ENCODE results near the gene OPTC.
A peak's percentile ranks its signal among the peaks of the same experiment; 100 is the strongest.

OPTC gene

DNA sequence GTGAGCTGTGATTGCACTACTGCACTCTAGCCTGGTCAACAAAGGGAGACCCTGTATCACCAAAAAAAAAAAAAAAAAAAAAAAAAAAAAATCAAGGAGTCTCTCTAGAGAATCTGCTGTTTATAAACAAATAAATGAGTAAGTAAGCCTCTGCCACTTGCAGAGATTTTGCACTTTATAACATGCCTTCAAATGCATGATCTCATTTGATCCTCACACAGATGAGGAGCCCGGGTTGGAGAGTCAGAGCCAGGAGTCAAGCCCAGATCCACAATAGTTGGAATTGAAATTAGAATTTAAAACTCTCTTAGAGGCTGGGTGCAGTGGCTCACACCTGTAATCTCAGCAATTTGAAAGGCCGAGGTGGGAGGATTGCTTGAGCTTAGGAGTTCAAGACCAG, 14.3 kb upstream of the OPTC start:
- Histone ChIP-seq H4K20me1 (ENCODE audit: low read depth, low read length) (no peaks in the 10 kb centered on the region), H3K27ac (ENCODE audit: low read depth, low read length) (no peak overlapping the region), H3K79me2 (ENCODE audit: insufficient read depth, low read length) (no peaks in the 10 kb centered on the region), H3K36me3 (ENCODE audit: low read length) (no peaks in the 10 kb centered on the region), H3K27me3 (ENCODE audit: low read length) (no peaks in the 10 kb centered on the region), H3K4me3 (ENCODE audit: insufficient read depth, low read length, poor library complexity, severe bottlenecking) (no peak overlapping the region), H2AFZ (ENCODE audit: low read depth, low read length, severe bottlenecking) (no peak overlapping the region), H3K9me3 (ENCODE audit: insufficient read depth, low read length) (no peaks in the 10 kb centered on the region), H3K9ac (ENCODE audit: low read length) (no peak overlapping the region), H3F3A (ENCODE audit: insufficient read depth) (peaks cover 4% of the 10 kb centered on the region; the same call in 1 of the 2 replicates), H3K4me2 (ENCODE audit: low read depth, low read length, poor library complexity, severe bottlenecking) (no peak overlapping the region), H3K9me2 (replicated peaks; ENCODE audit: insufficient read depth, low read length) (no peaks in the 10 kb centered on the region)
- no peak for TF ChIP-seq EZH2phosphoT487 (conservative IDR thresholded peaks at IDR 0.05; ENCODE audit: low read length)
- TF ChIP-seq, protein P1, sequence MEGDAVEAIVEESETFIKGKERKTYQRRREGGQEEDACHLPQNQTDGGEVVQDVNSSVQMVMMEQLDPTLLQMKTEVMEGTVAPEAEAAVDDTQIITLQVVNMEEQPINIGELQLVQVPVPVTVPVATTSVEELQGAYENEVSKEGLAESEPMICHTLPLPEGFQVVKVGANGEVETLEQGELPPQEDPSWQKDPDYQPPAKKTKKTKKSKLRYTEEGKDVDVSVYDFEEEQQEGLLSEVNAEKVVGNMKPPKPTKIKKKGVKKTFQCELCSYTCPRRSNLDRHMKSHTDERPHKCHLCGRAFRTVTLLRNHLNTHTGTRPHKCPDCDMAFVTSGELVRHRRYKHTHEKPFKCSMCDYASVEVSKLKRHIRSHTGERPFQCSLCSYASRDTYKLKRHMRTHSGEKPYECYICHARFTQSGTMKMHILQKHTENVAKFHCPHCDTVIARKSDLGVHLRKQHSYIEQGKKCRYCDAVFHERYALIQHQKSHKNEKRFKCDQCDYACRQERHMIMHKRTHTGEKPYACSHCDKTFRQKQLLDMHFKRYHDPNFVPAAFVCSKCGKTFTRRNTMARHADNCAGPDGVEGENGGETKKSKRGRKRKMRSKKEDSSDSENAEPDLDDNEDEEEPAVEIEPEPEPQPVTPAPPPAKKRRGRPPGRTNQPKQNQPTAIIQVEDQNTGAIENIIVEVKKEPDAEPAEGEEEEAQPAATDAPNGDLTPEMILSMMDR (IDR thresholded peaks at IDR 0.05; ENCODE audit: insufficient read depth, low read length, poor library complexity, severe bottlenecking) = no peak

DNA sequence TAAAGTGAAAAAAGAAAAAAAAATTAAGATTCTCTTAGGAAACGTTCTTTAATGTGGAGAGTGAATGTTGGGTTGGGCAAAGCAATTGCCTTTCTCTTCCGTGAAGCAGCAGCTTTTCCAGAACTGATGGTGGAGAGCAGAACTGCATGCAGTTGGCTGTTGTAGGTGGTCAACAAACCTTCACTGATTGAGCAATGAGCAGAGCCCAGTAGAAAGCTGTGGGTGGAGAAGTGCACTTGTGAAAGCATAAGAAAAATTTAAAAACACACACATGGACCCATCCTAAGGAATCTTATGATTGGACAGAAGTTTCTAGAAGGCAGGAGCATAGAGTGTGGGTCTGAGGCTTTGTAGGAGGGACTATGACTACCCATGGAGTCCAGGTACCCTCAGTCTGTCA, 13.9 kb upstream of the OPTC start:
- Histone ChIP-seq H3K4me2 (ENCODE audit: low read depth, low read length, poor library complexity, severe bottlenecking) (peak overlapping the region; percentile 56), H3K79me2 (ENCODE audit: insufficient read depth, low read length) (no peaks in the 10 kb centered on the region), H2AFZ (ENCODE audit: low read depth, low read length, severe bottlenecking) (peak overlapping the region; percentile 49), H3K9me2 (replicated peaks; ENCODE audit: insufficient read depth, low read length) (no peaks in the 10 kb centered on the region), H3K4me3 (ENCODE audit: insufficient read depth, low read length, poor library complexity, severe bottlenecking) (no peak overlapping the region), H3K27me3 (ENCODE audit: low read length) (no peaks in the 10 kb centered on the region), H3K9ac (ENCODE audit: low read length) (peak overlapping the region; percentile 55), H4K20me1 (ENCODE audit: low read depth, low read length) (no peaks in the 10 kb centered on the region), H3K27ac (ENCODE audit: low read depth, low read length) (peak overlapping the region; percentile 61; the same call in 1 of the 2 replicates), H3K9me3 (ENCODE audit: insufficient read depth, low read length) (no peaks in the 10 kb centered on the region), H3K36me3 (ENCODE audit: low read length) (no peaks in the 10 kb centered on the region), H3F3A (ENCODE audit: insufficient read depth) (peaks cover 5% of the 10 kb centered on the region)
- TF ChIP-seq, protein P1 (IDR thresholded peaks at IDR 0.05; ENCODE audit: insufficient read depth, low read length, poor library complexity, severe bottlenecking) = no peak
- TF ChIP-seq EZH2phosphoT487 (conservative IDR thresholded peaks at IDR 0.05; ENCODE audit: low read length) = no peak

DNA sequence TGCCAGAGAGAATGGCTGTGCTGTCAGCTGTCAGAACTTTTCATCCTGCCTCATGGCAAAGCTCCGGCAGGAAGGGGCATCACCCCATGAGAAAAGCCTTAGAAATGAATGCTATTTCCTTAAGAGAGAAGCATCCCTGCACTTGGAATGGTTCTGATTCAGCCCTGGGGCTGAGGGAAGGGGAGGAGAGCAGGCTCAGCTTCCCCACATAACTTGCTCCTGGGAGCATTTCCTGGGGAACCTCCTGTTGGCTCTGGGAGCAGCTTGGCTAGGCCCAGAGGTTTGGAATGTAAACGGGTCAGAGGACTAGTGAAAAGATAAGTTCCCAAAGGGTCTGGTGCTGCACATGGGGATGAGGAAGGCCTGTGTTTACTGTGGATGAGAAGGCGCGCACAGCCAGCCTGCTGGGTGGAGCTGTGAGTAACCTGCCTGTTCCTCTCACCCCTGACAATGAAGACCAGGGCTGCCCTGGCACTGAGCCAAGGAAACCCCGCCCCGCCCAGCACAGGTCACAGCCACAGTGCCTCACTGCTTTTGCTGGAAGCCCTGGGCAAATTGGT, 13.3 kb upstream of the OPTC start:
- Histone ChIP-seq H3K27me3 (ENCODE audit: low read length) (no peaks in the 10 kb centered on the region), H3K4me2 (ENCODE audit: low read depth, low read length, poor library complexity, severe bottlenecking) (peak overlapping the region; percentile 56), H3K79me2 (ENCODE audit: insufficient read depth, low read length) (no peaks in the 10 kb centered on the region), H4K20me1 (ENCODE audit: low read depth, low read length) (no peaks in the 10 kb centered on the region), H3F3A (ENCODE audit: insufficient read depth) (peaks cover 10% of the 10 kb centered on the region), H3K9me3 (ENCODE audit: insufficient read depth, low read length) (no peaks in the 10 kb centered on the region), H3K27ac (ENCODE audit: low read depth, low read length) (peak overlapping the region; percentile 61), H3K36me3 (ENCODE audit: low read length) (no peaks in the 10 kb centered on the region), H3K9ac (ENCODE audit: low read length) (peak overlapping the region; percentile 55), H3K9me2 (replicated peaks; ENCODE audit: insufficient read depth, low read length) (no peaks in the 10 kb centered on the region), H3K4me3 (ENCODE audit: insufficient read depth, low read length, poor library complexity, severe bottlenecking) (no peak overlapping the region), H2AFZ (ENCODE audit: low read depth, low read length, severe bottlenecking) (peak overlapping the region; percentile 49)
- no peak for TF ChIP-seq EZH2phosphoT487 (conservative IDR thresholded peaks at IDR 0.05; ENCODE audit: low read length)
- TF ChIP-seq, protein P1 (IDR thresholded peaks at IDR 0.05; ENCODE audit: insufficient read depth, low read length, poor library complexity, severe bottlenecking) = no peak

Data from SU-DHL-6 (cell line).